HUES6 (cell line): ENCODE measurements around the gene PITRM1.
A peak's percentile ranks its signal among the peaks of the same experiment; 100 is the strongest.

Experiments used
- H3K27ac ChIP-seq: 2 replicates; pipeline ENCODE4 v1.7.0; 2013; ENCODE audit warnings: low read depth, mild to moderate bottlenecking, low read length, inconsistent platforms
- H3K27me3 ChIP-seq: 2 replicates; pipeline ENCODE4 v1.6.1; 2013; ENCODE audit warnings: low read length; ENCODE audit not compliant: control insufficient read depth, insufficient read depth
- H3K36me3 ChIP-seq: 2 replicates; pipeline ENCODE4 v1.6.1; 2013; ENCODE audit warnings: low read length; ENCODE audit not compliant: control insufficient read depth, insufficient read depth
- H3K4me1 ChIP-seq: 2 replicates; pipeline ENCODE4 v1.6.1; 2013; ENCODE audit warnings: low read length; ENCODE audit not compliant: control insufficient read depth, insufficient read depth
- H3K4me3 ChIP-seq: 2 replicates; pipeline ENCODE4 v1.5.1; 2013; ENCODE audit warnings: low read depth, low read length
- H3K9ac ChIP-seq: one replicate; pipeline ENCODE4 v1.6.1; 2013; ENCODE audit warnings: mild to moderate bottlenecking, low read length
- H3K9me3 ChIP-seq: 2 replicates; pipeline ENCODE4 v1.6.1; 2013; ENCODE audit warnings: low read depth, low read length; ENCODE audit not compliant: control insufficient read depth, insufficient read depth

PITRM1 gene

GRCh38 chr10:3210251-3210877 lies 37.8 kb upstream of the PITRM1 start:
- Histone ChIP-seq H3K4me1 (no peaks in the 10 kb centered on the region), H3K27me3 (no peaks in the 10 kb centered on the region), H3K9ac (no peak overlapping the region), H3K27ac (no peak overlapping the region), H3K9me3 (no peaks in the 10 kb centered on the region), H3K4me3 (no peak overlapping the region), H3K36me3 (no peaks in the 10 kb centered on the region)

- Histone ChIP-seq H3K36me3 (no peaks in the 10 kb centered on the region), H3K27me3 (no peaks in the 10 kb centered on the region), H3K4me3 (no peak overlapping the region), H3K9ac (no peak overlapping the region), H3K4me1 (no peaks in the 10 kb centered on the region), H3K9me3 (no peaks in the 10 kb centered on the region), H3K27ac (no peak overlapping the region)
These were observed 36.2 kb upstream of the PITRM1 start for GRCh38 chr10:3208481-3209406.

GRCh38 chr10:3207351-3207750 lies 34.8 kb upstream of the PITRM1 start:
- Histone ChIP-seq H3K4me1 (no peaks in the 10 kb centered on the region), H3K36me3 (no peaks in the 10 kb centered on the region)

DNA sequence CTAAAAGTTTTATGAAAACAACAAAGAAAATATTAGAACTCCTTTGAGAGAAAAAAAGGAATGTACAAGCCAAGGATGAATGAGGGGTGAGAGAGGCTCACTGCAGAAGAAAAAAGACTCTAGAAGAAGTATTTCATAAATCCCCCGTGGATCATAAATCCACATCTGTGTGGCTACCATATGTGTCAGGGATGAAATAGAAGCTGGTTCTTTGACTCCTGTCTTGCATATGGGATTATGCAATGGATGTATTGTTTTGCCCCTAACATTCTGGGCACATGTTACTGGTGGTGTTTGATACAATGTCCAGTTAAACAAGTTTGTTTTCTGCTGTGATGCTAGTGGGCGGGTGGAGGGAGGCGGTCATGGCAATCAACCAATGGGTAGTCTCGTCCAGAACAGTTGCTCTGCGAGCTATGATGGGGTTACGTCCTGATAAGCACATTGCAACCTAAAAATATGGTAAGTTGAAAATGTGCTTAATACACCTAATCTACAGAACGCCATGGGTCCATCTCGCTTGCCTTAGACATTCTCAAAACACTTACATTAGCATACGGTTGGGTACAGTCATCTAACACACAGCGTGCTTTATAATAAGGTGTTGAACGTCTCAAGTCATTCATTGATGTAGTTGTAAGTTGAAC lies 34.1 kb upstream of the PITRM1 start:
- no peaks in the 10 kb centered on the region for H3K9me3 ChIP-seq
- no peak overlapping the region for H3K27ac ChIP-seq
- no peaks in the 10 kb centered on the region for H3K4me1 ChIP-seq
- no peak overlapping the region for H3K4me3 ChIP-seq
- H3K36me3 ChIP-seq, result no peaks in the 10 kb centered on the region
- H3K27me3 ChIP-seq, result no peaks in the 10 kb centered on the region
- H3K9ac ChIP-seq, result no peak overlapping the region

More at GRCh38 chr10:3207351-3207750, 34.8 kb upstream of the PITRM1 start:
- H3K27ac ChIP-seq, result no peak overlapping the region
- H3K27me3 ChIP-seq, result no peaks in the 10 kb centered on the region
- no peak overlapping the region for H3K4me3 ChIP-seq
- no peaks in the 10 kb centered on the region for H3K9me3 ChIP-seq
- H3K9ac ChIP-seq, result no peak overlapping the region

GRCh38 chr10:3203972-3204371 lies 31.4 kb upstream of the PITRM1 start:
- Histone ChIP-seq H3K9ac (no peak overlapping the region), H3K27ac (no peak overlapping the region), H3K27me3 (peaks cover 2% of the 10 kb centered on the region; the same call in 1 of the 2 replicates), H3K4me1 (no peaks in the 10 kb centered on the region), H3K4me3 (no peak overlapping the region), H3K9me3 (no peaks in the 10 kb centered on the region), H3K36me3 (no peaks in the 10 kb centered on the region)

GRCh38 chr10:3203016-3203811 lies 30.6 kb upstream of the PITRM1 start:
- Histone ChIP-seq H3K9me3 (no peaks in the 10 kb centered on the region), H3K27me3 (peaks cover 10% of the 10 kb centered on the region; the same call in 1 of the 2 replicates), H3K9ac (no peak overlapping the region), H3K36me3 (no peaks in the 10 kb centered on the region), H3K4me1 (0 out of 2 replicates have a peak, but pooled peaks cover 2% of the 10 kb centered on the region), H3K4me3 (no peak overlapping the region), H3K27ac (no peak overlapping the region)

DNA sequence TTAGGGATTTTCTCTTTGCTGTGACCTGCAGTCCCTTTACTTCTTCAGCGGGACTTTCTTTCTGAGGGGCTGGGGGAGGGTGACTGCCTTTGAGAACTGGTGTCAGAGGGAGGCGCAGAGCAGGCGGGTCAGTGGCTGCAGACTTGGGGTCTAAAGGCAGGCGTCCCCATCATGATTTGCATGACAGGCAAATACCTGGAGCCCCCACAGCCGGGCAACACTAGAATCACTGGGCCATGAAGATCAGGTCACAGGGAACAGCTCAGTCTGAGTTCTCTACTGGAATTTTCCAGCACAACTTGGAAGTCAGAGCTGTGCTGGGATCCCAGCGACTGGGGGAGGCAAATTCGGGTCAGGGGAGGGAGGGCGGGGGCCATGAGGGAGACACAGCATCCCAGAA lies 29.2 kb upstream of the PITRM1 start:
- no peak overlapping the region for H3K9ac ChIP-seq
- H3K27ac ChIP-seq, result no peak overlapping the region
- H3K27me3 ChIP-seq, result peaks cover 11% of the 10 kb centered on the region; the same call in 1 of the 2 replicates
- no peaks in the 10 kb centered on the region for H3K36me3 ChIP-seq
- H3K4me1 ChIP-seq, result peaks cover 12% of the 10 kb centered on the region; the same call in 1 of the 2 replicates
- H3K4me3 ChIP-seq, result no peak overlapping the region
- no peaks in the 10 kb centered on the region for H3K9me3 ChIP-seq

DNA sequence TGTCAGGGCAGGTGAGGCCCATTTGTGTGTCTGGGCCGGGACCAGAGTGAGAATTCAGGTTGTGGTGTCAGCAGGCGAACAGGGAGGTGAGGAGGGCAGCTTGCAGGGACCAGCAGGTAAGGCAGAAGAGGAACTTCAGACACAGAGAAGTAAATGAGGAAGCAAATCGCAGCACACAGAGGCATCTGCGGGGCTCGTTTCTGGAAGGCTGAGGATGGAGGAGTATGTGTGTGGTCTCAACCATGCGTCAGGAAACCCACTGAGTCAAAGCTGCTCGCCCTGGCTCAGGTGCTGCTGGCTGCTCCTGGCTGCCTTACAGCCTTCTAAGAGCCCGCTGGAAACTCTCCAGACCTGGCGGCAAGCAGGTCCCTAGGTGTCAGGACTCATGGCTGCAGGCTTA lies 26.9 kb upstream of the PITRM1 start:
- peaks cover 11% of the 10 kb centered on the region; the same call in 1 of the 2 replicates for H3K27me3 ChIP-seq
- peaks cover 12% of the 10 kb centered on the region; the same call in 1 of the 2 replicates for H3K4me1 ChIP-seq
- H3K4me3 ChIP-seq, result no peak overlapping the region
- H3K9me3 ChIP-seq, result no peaks in the 10 kb centered on the region
- no peak overlapping the region for H3K9ac ChIP-seq
- H3K36me3 ChIP-seq, result no peaks in the 10 kb centered on the region
- no peak overlapping the region for H3K27ac ChIP-seq

GRCh38 chr10:3198900-3199299 lies 26.3 kb upstream of the PITRM1 start:
- Histone ChIP-seq H3K36me3 (no peaks in the 10 kb centered on the region), H3K9me3 (no peaks in the 10 kb centered on the region), H3K4me1 (peaks cover 12% of the 10 kb centered on the region; the same call in 1 of the 2 replicates), H3K9ac (no peak overlapping the region), H3K27ac (no peak overlapping the region), H3K4me3 (no peak overlapping the region), H3K27me3 (peaks cover 11% of the 10 kb centered on the region; the same call in 1 of the 2 replicates)

GRCh38 chr10:3197348-3198003 lies 24.9 kb upstream of the PITRM1 start:
- H3K9me3 ChIP-seq, result no peaks in the 10 kb centered on the region
- H3K9ac ChIP-seq, result no peak overlapping the region
- H3K4me1 ChIP-seq, result peaks cover 12% of the 10 kb centered on the region; the same call in 1 of the 2 replicates
- peak overlapping the region; percentile 14; the same call in 1 of the 2 replicates for H3K4me3 ChIP-seq
- no peak overlapping the region; the same call in 1 of the 2 replicates for H3K27ac ChIP-seq
- H3K27me3 ChIP-seq, result peaks cover 11% of the 10 kb centered on the region; the same call in 1 of the 2 replicates
- H3K36me3 ChIP-seq, result no peaks in the 10 kb centered on the region
